Fibroblast of peridontal ligament (primary cell): Measurements from ENCODE around the gene LIPI.
A peak's percentile ranks its signal among the peaks of the same experiment; 100 is the strongest.
"Not testable (repeated sequence)": the region's sequence is repeated elsewhere in the genome, so short reads cannot be mapped to it uniquely, and the experiment has no call there.

ENCODE experiments used
- DNase-seq: peaks from one replicate; pipeline ENCODE4 v3.0.0-alpha.2; 2010; ENCODE audit errors: extremely low read depth

The LIPI gene

GRCh38 chr21:14210738-14211137 lies at the start of gene LIPI:
TSS of gene LIPI (minus strand) at chr21:14210955. CDS start at chr21:14210845, 110 bp downstream.
- DNase-seq = no peak

- DNase-seq = no peak
Observed at GRCh38 chr21:14260174-14260764, 49.5 kb upstream of the LIPI start.

DNA sequence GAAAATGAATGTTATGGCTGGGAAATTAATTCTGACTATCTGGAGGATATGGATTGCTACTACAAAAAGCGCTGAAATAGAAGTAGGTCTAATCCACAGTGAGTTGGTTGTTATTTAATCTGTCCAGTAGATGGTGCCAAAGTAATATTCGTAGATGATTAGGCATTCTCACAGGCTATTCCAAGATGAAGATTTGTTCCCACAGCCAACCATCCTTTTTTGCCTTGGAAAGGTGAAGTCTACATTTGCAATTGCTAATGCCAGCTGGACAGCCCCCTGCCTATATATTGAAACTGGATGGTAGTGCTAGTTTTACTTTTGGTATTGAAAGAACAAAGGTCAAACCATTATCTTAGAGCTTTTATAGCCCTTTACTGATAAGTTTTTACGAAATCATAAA lies 49.0 kb upstream of the LIPI start:
- DNase-seq = peak; percentile 72

DNA sequence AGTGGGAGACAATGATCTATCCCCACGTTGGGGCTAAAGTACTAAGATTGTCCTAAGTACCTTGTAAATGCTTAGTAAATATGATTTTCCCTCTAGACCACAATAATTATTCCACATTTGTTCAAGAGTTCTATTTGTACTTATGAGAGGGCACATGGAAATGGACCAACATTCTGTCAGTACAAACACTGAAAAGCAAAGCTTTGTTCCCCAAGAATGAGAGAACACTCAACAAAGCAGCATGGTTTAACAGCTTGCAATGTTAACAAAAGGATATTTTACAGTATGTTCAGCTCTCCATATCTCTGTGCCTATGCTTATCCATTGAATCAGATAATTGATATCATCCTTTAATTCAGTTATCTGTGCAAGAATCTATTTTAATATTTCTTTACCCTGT lies 40.6 kb upstream of the LIPI start:
- no peak for DNase-seq

- no peak for DNase-seq
Observed at GRCh38 chr21:14245711-14246110, 35.0 kb upstream of the LIPI start.

DNA sequence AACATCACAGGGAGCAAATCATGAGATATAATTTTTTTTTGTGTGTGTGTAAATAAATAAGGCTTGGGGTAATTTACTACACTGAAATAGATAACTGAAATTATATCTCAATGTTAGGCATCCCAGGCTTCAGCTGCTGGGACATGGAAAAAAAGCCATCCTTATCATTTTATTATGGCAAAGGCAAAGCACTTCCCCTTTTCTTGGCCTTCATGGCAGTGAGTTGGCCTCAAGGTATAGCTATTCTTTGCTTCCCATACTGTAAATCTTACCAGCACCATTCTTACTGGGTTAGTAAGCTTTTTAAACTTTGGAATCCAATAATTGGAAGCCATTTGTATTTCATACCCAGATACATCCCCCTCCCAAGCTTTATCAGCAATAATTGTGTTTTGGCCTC lies 34.2 kb upstream of the LIPI start:
- no peak for DNase-seq

DNA sequence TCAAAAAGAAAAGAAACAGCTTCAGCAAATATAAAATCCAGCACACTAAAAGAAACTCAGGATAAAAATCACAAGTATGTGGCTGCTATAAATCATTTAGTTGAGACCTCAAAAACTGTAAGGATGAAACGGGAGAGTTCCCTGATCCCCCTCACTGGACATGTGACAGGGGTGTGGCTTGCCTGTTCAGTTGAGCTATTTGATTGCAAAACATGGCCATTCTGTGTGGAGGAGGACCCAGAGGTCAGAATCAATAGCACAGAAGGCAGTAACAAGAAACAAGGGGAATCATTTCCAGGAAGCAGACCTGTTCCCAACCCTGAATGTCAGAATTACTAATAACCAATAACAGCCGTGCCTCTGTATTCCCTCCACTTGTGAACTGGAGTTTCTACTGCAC lies 33.1 kb upstream of the LIPI start:
- DNase-seq = no peak

- DNase-seq = no peak
Observed at GRCh38 chr21:14243461-14243860, 32.7 kb upstream of the LIPI start.

DNA sequence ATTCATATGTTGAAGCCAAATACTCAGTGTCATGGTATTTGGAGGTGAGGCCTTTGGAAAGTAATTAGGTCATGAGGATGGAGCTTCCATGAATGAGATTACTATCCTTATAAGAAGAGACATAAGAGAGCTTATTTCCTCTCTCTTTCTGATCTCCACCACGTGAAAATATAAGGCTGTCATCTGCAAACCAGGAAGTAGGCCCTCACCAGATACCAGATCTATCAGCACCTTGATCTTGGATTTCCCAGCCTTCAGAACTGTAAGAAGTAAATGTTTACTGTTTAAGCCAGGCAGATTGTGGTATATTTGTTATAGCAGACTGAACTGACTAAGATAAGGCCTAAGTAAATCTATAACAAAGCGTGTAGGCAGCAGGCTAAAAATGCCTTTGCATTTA lies 30.5 kb upstream of the LIPI start:
- DNase-seq = no peak

- DNase-seq = no peak
Observed at GRCh38 chr21:14239281-14239680, 28.5 kb upstream of the LIPI start.

GRCh38 chr21:14236180-14236579 lies 25.4 kb upstream of the LIPI start:
- no peak for DNase-seq

DNA sequence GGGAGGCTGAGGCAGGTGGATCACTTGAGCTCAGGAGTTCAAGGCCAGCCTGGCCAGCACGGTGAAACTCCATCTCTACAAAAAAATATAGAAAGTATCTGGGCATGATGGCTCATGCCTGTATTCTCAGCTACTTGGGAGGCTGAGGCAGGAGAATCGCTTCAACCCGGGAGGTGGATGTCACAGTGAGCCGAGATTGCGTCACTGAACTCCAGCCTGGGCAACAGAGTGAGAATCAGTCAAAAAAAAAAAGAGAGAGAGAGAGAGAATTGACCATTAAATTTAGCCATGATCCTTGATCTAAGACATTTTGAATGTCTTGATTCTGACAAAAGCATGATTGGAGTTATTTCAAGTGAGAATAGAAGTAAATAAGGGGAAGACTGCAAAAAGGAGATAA lies 24.3 kb upstream of the LIPI start:
- no peak for DNase-seq

- DNase-seq = no peak
Observed at GRCh38 chr21:14229399-14229798, 18.6 kb upstream of the LIPI start.

- DNase-seq = no peak
Observed at GRCh38 chr21:14223365-14223764, 12.6 kb upstream of the LIPI start.

GRCh38 chr21:14215971-14216641 lies 5.4 kb upstream of the LIPI start, which contains the start of gene RBM11:
TSS of gene RBM11 (plus strand) at chr21:14216157. CDS start at chr21:14216187, 30 bp downstream.
- no peak for DNase-seq

DNA sequence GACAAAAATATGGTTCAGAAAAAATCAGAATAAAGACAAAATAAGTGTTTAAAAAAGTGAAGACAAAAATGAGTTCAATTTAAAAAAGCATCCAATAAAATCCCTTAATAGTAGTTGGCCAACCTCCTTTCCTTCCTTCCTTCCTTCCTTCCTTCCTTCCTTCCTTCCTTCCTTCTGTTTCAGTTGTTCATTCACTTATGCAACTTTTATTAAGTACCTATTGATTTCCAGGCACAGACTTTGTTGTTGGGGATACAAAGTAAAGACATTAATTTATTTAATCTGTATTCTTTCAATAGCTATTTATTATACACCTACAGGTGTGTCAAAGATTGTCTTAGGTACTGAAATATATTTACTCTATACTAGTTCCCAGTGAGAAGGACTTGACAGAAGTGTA lies 2.4 kb upstream of the LIPI start:
- no peak for DNase-seq

GRCh38 chr21:14206222-14206621 lies 4.5 kb downstream of the LIPI start:
- DNase-seq = no peak

DNA sequence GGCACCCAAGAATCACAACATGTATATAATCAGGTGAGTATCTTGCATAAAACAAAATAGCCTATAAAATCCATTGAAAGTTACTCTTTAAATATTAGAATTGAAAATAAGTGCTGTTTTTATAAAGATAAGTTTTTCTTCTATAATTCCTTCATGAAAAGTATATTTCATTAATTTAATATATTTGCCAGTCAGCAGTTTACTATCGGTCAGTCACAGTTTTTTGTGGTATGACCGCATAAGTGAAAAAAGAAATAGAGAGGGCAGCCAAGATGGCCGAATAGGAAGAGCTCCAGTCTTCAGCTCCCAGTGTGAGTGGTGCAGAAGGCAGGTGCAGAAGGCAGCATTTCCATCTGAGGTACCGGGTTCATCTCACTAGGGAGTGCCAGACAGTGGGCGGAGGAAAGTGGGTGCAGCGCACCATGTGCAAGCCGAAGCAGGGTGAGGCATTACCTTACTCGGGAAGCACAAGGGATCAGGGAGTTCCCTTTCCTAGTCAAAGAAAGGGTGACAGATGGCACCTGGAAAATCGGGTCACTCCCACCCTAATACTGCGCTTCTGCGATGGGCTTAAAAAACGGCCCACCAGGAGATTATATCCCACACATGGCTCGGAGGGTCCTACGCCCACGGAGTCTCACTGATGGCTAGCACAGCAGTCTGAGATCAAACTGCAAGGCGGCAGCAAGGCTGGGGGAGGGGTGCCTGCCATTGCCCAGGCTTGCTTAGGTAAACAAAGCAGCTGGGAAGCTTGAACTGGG lies 44.1 kb downstream of the LIPI start:
- not testable (repeated sequence) for DNase-seq

DNA sequence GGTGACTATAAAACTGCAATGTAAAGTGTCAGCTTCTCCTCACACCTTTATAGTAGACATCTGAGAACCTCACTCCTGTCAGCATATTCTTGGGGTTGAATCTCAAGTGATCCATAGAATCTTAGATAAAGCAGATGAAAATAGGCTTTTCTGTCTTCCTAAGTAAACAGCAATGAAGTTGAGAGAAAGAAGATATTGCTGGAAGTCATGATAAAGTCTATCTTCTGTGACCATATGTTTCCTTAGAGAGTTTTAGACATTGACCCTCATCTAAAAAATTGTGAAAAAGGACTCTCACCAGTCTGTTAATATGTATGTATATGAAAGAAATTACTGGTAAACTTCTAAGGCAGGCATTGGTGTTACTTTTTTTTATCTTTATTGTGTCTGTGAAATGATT lies 66.8 kb downstream of the LIPI start:
- DNase-seq = no peak

DNA sequence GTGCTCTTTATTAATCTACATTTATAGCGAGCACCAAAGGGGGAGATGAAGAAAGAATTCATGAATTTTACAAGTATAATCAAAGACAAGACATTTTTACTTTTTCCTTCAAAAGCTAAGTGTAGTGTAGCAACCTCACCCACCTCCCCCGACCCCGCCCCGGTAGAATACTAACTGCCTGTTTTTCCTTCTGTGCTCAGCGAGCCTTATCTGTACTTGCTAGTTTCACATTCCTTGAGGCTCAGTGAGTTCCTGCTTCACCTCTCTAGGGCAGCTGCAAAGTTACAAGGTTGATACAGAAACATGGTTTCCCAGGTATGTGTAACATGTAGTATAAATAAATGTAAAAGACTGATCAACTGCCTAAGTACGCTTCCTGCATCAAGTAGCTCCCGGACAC lies 86.5 kb downstream of the LIPI start:
- DNase-seq = no peak

DNA sequence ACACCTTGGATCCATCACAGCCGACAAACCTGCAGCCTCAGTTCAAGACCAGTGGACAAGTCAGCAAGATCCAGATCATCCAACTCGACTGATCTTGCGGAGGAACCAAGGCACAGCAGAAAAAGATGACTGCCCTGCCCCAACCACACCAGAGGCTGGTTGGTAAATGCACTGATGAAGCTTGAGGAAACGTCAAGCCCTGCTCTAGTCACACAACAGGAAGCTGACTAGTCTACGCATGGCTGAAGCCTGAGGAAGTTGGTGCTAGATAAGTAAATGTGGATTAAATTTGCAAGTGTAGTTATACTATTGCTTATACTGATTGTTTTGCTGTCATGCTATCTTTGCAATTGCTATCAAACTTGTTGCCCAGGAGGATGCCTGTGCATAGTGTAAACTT lies 89.0 kb downstream of the LIPI start:
- DNase-seq = no peak

DNA sequence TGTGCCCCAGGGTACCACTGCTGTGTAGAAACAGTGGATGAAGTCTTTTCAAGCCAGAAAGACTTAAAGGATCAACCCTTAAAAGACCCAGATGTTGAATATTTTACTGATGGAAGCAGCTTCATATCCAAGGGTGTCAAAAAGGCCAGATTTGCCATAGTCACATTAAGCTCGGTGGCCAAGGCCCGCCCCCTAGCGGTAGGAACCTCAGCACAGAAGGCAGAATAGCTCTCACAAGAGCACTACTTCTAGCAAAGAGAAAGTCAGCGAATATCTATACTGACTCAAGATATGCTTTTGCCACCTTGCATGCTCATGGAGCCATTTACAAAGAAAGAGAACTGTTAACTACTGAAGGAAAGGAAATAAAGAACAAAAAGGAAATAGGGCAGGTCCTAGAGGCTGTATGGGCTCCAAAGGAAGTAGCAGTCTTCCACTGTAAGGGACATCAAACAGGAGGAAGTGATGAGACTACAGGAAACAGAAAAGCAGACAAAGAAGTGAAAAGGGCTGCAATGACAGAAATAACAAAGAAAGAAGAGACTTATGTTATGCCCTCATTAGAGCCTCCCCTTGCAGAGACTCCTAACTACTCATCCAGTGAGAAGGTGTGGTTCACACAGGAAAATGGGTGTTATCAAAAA lies 90.5 kb downstream of the LIPI start:
- no peak for DNase-seq

GRCh38 chr21:14119038-14119437 lies 91.7 kb downstream of the LIPI start:
- DNase-seq = no peak
